Measurements from ENCODE around the gene RUFY2.

Gene RUFY2

GRCh38 chr10:68364101-68364886 is 42.8 kb downstream of the RUFY2 start:
- peak; percentile 54 for DNase-seq

GRCh38 chr10:68362590-68362989 is 44.5 kb downstream of the RUFY2 start:
- DNase-seq = no peak

GRCh38 chr10:68359189-68359588 is 47.9 kb downstream of the RUFY2 start:
- DNase-seq = no peak

- DNase-seq = no peak
These were observed 53.5 kb downstream of the RUFY2 start for GRCh38 chr10:68353537-68353936.

- peak; percentile 74 for DNase-seq
These were observed 58.8 kb downstream of the RUFY2 start for GRCh38 chr10:68348265-68348741.

GRCh38 chr10:68346774-68347173 is 60.3 kb downstream of the RUFY2 start:
- DNase-seq = no peak

GRCh38 chr10:68345621-68346020 is 61.5 kb downstream of the RUFY2 start:
- no peak for DNase-seq

- no peak for DNase-seq
These were observed 64.1 kb downstream of the RUFY2 start for GRCh38 chr10:68342909-68343516.

- DNase-seq = no peak
These were observed 66.6 kb downstream of the RUFY2 start for GRCh38 chr10:68340358-68341080.

- no peak for DNase-seq
These were observed 70.2 kb downstream of the RUFY2 start for GRCh38 chr10:68336754-68337351.

GRCh38 chr10:68334672-68335467 is 72.2 kb downstream of the RUFY2 start:
- DNase-seq = no peak

- DNase-seq = no peak
These were observed 73.3 kb downstream of the RUFY2 start for GRCh38 chr10:68333440-68334431.

- DNase-seq = no peak
These were observed 74.0 kb downstream of the RUFY2 start for GRCh38 chr10:68333058-68333395.

GRCh38 chr10:68332259-68333057 is 74.6 kb downstream of the RUFY2 start, which contains the start of gene PBLD:
Gene PBLD (minus strand): TSS chr10:68332928. CDS start chr10:68306844, 26,084 bp downstream.
- DNase-seq = peak; percentile 90

GRCh38 chr10:68331455-68332258 is 75.4 kb downstream of the RUFY2 start, which contains the start of gene HNRNPH3:
Gene HNRNPH3 (plus strand): TSS chr10:68332064. CDS start chr10:68337222, 5,158 bp downstream.
- peak; percentile 99 for DNase-seq

GRCh38 chr10:68330852-68331454 is 76.1 kb downstream of the RUFY2 start:
- no peak for DNase-seq

- DNase-seq = no peak
These were observed 77.6 kb downstream of the RUFY2 start for GRCh38 chr10:68329506-68329861.

- DNase-seq = no peak
These were observed 78.9 kb downstream of the RUFY2 start for GRCh38 chr10:68327889-68328786.
